Activated naive CD4-positive, alpha-beta T cell treated with anti-CD3 and anti-CD28 coated beads, Interleukin-2, amount 50 U/mL, for 16 hours (primary cell): ENCODE measurements around the gene ZNF438.
"Not testable (repeated sequence)": the region's sequence is repeated elsewhere in the genome, so short reads cannot be mapped to it uniquely, and the experiment has no call there.

Experiments
- DNase-seq: peaks from one replicate; pipeline ENCODE4 v3.0.0-alpha.2; 2020

ZNF438 gene

DNA sequence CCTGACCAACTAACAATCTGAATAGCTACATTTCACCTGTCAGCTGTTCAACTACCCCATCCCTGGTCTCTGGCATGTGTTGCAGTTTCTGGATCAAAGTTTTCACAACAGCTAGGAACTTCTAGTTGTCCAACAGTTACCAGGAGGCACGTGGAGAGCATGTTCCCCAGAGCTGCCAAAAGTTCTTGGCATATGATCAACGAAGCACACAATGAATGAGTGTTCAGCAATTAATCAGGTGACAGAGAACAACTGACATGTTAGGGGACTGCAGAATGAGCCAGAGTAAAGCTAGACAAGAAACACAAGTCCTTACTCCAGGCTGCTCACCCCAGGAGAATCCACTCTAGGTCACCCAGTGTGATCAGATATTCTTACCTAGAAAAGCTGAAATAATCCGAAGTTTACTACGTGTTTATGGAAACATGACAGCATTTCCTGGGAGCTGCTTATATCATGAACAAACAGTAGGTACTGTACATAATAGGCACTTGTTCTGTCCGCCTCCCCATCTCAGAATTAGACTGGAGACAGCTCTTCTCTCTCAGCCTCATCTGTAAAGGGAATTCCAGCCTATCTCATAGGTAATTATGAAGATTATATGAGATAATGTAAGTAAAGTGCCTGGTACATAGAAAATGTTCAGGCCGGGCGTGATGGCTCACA is 50.6 kb downstream of the ZNF438 start:
- no peak for DNase-seq

DNA sequence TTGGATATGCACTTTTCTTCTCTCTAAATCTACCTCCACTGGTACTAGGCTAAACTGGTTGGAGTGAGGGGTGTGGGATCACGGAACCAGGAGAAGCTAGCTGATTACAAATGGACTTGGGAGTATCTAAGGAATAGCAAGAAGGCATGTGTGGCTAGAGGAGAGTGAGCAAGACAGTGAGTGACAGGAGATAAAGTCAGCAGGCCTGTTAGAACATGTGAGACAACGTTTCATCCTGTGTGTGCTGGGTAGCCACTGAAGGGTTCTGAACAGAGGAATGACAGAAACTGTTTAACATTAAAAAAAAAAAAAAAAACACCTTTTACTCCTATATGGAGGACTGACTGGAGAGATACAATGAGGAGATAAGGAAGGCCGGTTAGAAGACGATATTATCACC is 51.7 kb downstream of the ZNF438 start:
- DNase-seq: no peak

DNA sequence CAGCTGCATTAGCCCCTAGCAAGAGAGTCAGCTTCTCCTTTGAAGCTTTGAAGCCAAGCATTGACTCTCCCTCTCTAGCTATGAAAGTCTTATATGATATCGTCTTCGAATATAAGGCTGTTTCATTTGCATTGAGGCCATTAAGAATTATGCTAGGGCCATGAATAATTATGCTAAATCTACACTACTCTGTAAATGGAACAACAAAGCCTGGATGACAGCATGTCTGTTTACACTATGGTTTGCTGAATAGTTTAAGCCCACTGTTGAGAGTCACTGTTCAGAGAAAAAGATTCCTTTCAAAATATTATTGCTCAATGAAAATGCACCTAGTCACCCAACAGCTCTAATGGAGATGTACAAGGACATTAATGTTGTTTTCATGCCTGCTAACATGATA is 52.8 kb downstream of the ZNF438 start:
- DNase-seq: no peak

DNA sequence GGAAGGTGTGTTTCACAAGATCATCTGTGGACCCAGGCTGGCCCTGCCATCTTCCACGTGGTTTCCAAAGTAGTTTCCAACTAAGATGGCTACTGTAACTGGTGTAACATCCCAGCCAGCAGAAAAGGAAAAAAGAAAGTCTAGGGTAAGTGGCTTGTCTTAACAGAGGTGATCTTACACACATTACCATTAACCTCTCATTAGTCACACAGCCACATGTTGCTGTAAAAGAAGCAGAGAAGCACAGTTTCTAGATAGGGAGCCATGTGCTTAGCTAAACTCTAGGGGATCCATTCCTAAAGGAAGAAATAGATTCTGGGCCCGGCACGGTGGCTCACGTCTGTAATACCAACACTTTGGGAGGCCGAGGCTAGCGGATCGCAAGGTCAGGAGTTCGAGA is 54.3 kb downstream of the ZNF438 start:
- DNase-seq: no peak

DNA sequence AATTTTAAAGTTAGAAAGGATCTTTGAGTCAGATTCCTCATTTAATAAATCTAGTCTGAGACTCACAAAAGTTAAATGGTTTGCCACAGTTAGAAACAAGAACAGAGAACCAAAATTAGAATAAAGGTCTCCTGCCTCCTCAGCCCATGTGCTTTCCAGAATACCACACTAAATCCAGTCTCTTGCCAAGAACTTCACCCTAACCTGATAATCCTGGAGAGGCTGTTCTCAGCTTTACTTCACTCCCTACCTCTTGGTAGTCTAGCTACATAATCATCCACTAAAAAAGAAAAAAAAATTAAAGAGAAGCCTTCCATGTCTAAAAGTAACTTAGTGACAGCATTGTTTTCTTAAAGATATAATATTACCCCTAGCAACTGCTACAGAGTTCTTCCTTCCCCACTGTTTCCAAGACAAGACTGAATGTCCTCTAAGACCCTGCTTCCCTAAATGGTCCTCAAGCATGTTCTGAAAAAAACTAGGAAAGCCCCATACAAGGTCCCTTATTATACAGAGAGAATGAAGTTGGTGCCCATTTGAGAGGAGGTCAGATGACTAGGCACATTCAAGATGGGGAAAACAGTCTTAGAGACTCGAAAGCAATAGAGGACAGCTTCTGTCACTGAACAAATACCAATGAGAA is 56.8 kb downstream of the ZNF438 start:
- no peak for DNase-seq

DNA sequence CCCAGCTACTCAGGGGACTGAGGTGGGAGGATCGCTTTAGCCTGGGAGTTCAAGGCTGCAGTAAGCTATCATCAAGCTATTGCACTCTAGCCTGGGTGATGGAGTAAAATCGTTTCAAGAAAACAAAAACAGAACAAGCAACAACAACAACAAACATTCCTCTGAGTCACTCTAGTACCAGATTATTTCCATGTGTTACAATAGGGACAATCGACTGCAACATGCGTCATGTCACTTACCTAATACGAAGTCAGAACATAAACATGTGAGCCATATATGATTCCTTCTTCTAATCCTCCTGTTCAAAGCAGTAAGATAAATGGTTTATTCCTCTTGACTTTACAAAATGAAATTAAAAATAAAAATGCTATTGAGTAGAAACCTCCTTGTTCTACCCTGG is 57.3 kb downstream of the ZNF438 start:
- no peak for DNase-seq

DNA sequence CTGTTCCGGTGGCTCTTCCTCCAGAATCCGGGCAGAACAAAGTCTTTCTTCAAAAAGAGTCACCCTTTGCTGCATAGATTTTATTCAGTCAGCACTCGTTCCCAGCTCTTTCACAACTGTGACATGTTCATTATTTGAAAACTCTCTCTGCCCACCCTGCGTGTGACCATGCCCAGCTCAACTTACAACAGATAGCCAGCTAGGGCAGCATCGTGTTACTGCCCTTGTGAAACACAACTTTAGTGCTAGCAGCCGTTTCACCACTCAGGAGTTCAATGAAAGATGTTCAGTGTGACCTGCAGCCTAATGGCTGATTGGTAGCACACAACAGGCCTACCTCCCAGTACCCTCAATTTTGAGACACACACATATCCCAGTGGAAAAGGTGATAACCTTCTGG is 57.9 kb downstream of the ZNF438 start:
- DNase-seq: no peak

DNA sequence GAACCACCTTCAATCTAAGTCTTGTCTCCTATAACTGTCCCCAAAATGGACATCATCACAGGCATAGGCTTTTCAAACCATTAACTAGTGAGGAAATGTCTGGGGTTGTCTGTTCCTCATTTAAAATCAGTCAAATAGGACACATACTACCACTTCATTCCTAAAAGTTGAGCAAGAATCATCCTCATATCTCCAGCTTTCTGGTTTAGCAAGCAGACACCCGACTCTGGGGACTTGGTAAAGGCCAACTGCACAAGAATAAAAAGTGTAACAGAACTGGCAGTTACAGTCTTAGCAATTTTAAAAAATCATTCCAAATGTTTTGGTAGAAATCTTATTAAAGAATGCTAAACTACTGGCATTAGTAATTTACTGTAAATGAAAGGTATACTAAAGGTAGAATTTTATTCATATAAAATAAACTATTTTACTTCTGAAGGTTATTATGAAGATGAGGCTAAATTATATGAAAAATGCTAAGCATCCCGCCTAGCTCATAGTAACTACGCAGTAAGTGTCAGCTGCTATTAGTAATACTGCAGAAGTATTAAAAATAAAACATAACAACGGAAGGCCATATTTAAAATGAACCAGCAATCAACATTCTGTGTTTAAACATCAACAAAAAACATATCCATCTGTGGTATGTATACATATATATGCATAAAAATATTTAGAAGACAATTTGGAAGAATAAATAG is 60.8 kb downstream of the ZNF438 start:
- DNase-seq: no peak

DNA sequence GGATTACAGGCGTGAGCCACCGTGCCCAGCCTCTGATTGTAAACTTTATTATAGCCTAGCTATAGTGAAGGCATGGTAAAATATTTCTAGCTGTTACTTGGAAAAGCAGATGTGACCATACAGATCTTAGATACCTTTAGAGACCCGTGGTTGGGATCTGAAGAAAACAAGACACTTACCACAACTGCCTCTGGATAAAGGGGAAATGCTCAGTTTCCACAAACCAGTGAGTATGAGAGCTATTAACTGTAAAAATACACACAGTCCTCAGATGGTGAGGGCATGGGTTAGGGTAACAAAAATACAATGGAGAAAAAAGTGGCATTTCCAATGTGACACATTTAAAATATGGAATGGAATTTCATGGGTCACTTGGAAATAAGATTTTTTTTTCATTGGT is 63.0 kb downstream of the ZNF438 start:
- no peak for DNase-seq

DNA sequence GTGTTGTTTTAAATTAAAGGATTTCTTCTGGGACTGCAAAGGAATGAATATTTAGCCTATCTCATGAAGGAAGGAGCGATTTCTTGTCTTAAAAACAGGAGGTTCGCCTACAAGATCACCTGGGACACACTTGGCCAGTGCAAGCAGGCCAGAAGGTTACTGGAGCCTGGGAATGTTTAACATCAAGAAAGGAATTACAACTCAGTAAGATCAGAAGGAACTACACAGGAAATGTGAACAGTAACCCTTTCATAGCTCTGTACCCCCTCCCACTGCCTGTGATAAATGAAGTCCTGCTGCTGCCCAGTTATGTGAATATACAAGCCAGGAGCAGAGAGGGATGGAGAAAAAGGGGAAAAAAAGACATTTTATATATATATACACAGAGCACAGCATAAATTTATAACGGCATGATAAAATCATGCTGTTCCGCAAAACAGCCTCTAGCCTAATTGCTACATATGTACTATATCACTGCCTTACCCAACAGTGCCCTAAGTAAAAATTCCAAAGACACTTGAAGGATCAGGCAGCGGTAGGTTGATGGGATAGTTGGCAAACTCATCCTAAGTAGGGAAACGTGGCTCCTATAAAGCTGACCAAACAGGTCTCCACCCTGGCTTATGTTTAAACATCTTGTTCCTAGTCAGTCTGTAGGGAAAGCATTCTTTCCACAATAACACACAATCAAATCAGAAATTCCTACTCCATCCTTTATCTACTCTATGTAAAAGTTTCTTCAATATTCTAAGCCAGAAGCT is 63.8 kb downstream of the ZNF438 start:
- DNase-seq: no peak

DNA sequence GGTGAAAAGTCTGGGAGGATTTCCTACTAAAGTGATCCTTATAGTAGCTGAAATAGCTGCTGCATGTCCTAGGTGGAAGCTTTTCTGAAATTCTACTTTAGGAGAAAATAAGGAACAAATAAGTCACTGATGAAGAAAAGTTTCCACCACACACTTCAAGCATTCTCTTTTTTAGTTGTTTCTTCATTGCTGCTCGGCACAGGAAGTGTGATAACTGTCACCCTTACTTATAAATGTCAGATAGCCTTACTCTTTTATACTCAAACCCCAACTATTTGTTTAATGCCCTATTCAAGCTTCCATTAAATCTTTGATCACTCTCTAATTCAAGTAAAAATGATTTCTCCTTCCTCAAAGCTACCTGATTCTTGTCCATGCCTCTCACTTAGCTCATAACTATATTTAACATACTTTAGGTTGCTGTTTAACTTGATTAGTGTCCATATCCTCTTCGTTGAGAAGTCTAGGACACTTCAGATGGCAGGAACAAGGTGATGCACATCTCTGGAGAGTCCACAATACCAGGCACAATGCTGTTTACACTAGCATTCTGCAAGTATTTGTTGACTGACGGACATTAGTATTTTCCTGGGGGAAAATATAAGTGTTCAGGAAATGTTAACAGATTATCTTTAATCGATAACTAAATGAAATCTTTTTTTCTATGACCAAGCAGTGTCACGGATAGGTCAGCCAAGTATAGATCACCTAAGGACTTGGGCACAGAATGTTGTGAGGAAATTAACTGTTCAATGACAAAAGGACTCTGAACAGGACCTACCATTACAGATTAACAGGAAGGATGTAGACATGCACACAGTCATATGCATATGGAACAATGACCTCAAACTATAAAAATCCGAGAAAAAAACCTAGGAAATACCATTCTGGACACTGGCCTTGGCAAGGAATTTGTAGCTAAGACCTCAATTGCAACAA is 67.4 kb downstream of the ZNF438 start:
- no peak for DNase-seq

DNA sequence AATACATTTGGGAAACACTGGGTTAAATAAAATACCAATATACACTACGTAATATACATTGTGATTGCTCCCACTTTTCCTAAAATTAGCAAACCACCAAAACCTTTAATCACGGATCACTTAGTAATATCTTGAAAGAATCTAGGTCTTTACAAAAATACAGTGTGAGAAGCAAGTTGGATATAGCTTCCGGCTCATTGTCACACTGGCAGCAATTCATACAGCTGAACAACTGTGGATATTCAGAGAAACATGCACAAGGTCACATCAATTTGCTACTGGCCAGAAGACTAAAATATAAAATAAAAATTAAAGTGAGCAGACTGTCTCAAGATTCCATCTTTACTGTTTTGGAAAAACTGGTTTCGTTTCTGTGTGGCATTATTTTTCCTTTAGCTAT is 69.1 kb downstream of the ZNF438 start:
- no peak for DNase-seq

DNA sequence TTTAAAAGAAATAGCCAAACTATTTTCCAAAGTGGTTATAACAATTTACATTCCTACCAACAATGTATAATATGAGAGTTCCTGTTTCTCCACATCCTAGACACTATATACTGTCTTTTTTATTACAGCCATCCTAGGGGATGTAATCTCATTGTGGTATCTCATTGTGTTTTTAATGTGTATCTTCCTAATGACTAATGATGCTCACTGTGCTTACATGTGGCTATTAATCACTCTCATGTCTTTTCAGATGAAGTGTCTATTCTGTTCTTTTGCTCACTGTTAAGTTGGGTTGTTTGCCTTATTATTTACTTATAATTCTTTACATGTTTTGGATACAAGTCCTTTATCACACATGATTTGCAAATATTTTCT is 71.8 kb downstream of the ZNF438 start:
- no peak for DNase-seq

DNA sequence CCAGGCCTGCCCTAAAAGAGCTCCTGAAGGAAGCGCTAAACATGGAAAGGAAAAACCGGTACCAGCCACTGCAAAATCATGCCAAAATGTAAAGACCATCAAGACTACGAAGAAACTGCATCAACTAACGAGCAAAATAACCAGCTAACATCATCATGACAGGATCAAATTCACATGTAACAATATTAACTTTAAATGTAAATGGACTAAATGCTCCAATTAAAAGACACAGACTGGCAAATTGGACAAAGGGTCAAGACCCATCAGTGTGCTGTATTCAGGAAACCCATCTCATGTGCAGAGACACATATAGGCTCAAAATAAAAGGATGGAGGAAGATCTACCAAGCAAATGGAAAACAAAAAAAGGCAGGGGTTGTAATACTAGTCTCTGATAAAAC is 82.4 kb downstream of the ZNF438 start:
- DNase-seq: not testable (repeated sequence)

DNA sequence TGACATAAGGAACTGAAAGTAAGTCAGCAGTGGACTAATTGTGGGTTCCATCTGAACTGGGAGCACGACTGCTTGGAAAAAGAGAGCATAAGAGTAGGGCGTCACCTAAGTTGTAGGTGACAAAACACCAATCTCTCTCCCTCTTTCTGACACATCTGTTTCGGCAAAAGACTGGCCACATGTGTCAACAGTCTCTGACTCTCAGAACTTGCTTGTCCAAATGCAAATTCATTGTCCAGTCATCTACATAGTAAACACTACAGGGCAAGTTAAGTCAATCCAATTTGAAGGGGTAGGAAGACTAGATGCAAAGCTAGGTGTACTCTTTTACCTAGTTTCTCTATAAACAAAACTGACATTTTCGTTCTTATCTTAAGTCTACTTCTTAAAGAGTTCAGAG is 87.7 kb downstream of the ZNF438 start:
- DNase-seq: no peak

DNA sequence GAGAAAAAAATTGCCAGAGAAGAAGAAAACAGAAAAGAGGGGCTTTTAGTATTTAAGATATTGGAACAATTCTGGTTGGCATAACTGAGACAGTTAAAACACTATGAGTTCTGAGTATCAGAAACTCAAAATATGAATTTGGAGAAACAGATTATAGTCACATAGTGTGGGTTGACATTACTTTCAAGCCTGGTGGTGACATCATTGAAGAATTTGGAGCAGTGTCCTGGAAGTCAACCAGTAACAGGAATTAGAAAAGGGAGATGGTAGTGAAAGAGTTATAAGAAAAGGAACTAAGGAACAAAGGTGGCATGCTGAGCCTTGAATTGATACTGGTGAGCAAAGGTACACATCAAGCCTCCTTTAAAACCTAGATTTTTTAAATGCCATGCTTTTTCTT is 88.2 kb downstream of the ZNF438 start:
- DNase-seq: no peak

DNA sequence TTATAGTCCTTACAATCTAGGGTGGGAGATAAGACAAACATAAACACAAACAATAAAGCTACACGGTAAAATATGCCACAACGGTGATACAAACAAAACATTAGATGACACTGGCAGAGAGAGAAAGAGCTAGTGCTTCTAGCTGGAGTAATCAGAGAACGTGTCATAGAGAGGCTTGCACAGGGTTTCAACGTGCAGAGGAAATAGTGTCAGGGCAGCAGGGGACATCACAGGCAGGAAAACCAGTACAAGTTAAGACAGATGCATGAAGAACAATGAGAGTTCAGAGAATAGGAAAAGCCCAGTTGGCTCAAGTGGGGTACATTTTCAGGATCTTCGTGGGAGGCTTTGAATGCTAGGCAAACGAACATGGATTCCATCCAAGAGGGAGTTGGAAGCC is 91.4 kb downstream of the ZNF438 start:
- no peak for DNase-seq

DNA sequence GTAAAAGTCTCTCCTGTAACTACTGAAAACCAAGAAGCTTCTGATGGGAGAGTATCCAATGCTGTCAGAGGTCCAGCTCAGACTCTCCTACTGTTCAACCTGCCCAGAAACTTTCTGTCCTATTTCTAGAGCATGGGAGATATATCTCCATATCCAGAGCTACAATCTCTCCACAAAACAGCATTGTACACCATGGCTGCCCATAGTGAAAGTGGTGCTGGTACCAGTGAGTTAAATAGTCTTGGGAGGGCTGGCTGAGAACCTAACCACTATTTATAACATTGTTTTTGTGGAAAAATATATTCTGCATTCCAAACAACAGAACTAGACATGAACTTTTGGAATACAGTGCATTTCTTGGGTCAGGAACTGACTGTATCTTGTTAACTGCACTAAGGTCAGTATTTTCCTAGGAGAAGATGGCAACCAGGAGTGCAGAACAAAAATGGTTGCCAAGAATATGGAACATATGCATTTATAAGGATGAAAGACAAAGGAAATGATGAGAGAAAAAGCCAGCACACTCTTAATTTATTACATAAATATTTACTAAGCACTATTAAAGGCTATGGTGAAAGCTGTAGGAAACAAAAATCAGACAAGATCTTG is 91.9 kb downstream of the ZNF438 start:
- DNase-seq: no peak

DNA sequence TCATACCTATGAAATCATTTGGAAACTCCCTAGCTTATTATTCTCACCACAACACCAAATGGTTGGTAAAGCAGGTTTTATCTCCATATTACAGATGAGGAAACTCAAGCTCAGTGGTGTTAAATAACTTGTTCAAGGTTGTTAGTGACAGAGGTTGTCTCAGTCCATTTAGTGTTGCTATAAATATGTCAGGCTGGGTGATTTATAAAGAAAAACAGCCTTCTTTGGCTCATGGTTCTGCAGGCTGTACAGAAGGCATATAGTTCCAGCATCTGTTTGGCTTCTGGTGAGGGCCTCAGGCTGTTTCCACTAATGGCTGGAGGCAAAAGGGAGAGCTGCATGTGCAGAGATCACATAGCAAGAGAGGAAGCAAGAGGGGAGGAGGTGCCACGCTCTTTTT is 96.6 kb downstream of the ZNF438 start:
- DNase-seq: no peak

DNA sequence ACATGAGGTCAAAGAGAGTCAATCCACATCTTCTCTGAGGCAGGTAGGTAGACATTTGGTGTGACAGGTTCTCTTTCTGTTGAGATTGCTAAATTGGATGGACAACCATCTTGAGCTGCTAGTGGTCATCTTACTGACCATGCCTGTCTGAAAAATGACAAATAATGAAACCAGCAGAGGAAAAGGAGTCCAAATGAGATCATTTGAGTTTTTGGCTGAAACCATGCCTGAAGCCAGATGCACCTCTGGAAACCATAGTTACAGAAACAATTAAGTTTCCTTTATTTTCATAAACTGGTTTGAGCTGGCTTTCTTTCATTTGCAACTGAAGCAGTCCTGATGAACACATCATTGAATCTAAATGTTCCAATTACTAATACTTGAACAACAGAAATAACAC is 100.6 kb downstream of the ZNF438 start:
- no peak for DNase-seq

DNA sequence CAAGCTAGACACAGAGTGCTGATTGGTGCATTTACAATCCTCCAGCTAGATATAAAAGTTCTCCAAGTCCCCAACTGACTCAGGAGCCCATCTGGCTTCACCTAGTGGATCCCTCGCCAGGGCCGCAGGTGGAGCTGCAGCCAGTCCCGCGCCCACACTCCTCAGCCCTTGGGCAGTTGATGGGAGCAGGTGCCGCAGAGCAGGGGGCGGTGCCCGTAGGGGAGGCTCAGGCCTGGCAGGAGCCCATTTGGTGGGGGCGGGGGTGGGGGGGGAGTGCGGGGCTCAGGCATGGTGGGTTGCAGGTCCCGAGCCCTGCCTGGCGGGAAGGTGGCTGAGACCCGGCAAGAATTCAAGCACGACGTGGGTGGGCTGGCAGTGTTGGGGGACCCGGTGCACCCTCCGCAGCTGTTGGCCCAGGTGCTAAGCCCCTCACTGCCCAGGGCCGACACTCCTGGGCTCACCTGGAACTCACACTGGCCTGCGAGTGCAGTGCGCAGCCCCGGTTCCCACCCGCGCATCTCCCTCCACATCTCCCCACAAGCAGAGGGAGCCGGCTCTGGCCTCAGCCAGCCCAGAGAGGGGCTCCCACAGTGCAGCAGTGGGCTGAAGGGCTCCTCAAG is 101.7 kb downstream of the ZNF438 start:
- no peak for DNase-seq

DNA sequence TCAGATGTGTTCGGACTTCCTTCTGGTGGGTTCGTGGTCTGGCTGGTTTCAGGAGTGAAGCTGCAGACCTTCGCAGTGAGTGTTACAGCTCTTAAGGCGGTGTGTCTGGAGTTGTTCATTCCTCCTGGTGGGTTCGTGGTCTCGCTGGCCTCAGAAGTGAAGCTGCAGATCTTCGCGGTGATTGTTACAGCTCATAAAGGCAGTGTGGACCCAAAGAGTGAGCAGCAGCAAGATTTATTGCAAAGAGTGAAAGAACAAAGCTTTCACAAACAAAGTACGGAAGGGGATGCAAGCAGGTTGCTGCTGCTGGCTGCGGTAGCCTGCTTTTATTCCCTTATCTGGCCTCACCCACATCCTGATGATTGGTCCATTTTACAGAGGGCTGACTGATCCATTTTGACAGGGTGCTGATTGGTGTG is 102.3 kb downstream of the ZNF438 start:
- not testable (repeated sequence) for DNase-seq
